Middle frontal gyrus (tissue), 1 donor: ENCODE measurements around the gene BSN.

Source experiments
- DNase-seq: peaks from one replicate; pipeline ENCODE4 v3.0.0-alpha.2; 2015; ENCODE audit warnings: low spot score; ENCODE audit errors: extremely low spot score

BSN gene

DNA sequence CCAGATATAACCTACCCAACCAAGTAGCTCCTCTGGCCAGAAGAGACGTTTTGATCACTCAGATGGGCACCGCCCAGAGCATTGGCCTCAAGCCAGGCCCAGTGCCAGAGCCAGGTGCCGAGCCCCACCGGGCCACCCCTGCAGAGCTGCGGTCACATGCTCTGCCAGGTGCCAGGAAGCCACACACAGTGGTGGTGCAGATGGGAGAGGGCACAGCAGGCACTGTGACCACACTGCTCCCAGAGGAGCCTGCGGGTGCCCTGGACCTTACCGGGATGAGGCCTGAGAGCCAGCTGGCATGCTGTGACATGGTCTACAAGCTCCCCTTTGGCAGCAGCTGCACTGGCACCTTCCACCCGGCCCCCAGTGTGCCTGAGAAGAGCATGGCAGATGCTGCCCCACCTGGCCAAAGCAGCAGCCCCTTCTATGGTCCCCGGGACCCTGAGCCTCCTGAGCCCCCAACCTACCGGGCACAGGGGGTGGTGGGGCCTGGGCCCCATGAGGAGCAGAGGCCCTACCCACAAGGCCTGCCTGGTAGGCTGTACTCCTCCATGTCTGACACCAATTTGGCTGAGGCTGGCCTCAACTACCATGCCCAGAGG, 100.8 kb downstream of the BSN start:
- no peak for DNase-seq

- no peak for DNase-seq
These were observed 101.5 kb downstream of the BSN start for GRCh38 chr3:49655731-49656285.

GRCh38 chr3:49656541-49657112, 102.3 kb downstream of the BSN start:
- no peak for DNase-seq

GRCh38 chr3:49657208-49657915, 103.1 kb downstream of the BSN start:
- DNase-seq = no peak

DNA sequence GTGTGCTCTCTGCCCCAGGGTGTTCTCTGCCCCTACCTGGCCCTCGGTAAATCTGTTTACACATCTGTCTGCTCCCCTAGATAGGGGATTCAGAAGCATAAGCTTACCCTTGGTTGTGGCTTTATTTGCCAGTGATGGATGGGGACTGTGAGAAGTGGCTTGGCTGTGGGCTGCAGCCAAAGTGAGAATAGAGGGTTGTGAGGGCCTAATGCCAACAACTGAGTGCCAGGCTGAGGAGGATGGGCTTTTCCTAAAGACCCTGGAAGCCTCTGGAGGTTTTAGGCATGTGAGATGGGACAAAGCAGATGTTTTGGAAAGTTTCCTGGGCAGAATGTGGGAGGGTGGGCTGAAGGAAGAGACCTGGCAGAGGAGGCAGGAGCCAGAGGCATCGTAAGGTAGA, 104.4 kb downstream of the BSN start:
- no peak for DNase-seq

DNA sequence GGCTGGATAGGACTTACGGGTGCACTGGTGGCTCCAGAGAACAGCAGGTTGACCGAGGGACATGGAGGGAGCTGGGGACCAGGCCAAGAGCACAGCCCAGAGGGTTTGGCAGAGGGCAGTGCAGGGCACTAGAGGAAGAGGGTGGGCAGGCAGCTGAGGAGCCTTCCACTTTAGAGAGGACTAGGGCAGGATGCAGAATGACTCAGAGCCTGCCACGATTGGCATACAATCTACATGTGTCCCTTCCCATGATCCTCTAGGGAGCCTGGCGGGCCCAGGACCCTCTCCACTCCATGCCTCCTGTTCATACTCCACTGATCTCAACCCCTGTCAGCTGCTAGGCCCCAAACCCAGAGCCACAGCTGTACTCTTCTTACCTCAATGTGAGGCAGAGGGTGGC, 105.5 kb downstream of the BSN start:
- no peak for DNase-seq

- no peak for DNase-seq
These were observed 107.0 kb downstream of the BSN start for GRCh38 chr3:49661281-49661680.

DNA sequence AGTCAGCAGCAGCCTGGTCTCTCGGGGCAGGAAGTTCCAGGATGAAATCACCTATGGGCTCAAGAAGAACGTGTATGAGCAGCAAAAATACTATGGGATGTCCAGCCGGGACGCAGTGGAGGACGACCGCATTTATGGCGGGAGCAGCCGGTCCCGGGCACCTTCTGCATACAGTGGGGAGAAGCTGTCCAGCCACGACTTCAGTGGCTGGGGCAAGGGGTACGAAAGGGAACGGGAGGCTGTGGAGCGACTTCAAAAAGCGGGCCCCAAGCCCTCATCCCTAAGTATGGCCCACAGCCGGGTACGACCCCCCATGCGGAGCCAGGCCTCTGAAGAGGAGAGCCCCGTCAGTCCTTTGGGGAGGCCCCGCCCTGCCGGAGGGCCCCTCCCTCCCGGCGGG, 107.7 kb downstream of the BSN start:
- no peak for DNase-seq

DNA sequence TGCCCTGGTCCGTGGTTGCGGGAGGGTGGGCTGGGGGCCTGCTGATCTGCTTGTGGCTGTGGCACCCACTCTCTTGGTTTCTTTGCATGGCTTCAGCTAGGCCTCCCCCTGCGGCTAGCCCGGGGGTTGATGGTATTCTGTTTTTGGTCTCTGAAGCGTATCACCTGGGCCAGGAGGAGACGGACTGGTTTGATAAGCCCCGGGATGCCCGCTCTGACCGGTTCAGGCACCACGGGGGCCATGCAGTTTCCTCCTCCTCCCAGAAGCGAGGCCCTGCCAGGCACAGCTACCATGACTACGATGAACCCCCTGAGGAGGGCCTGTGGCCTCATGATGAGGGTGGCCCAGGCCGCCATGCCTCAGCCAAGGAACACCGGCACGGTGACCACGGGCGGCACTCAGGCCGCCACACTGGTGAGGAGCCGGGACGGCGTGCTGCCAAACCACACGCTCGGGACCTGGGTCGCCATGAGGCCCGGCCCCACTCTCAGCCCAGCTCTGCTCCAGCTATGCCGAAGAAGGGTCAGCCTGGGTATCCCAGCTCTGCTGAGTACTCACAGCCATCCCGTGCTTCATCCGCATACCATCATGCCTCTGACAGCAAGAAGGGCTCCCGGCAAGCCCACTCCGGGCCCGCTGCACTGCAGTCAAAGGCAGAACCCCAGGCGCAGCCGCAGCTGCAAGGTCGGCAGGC, 108.6 kb downstream of the BSN start:
- no peak for DNase-seq

DNA sequence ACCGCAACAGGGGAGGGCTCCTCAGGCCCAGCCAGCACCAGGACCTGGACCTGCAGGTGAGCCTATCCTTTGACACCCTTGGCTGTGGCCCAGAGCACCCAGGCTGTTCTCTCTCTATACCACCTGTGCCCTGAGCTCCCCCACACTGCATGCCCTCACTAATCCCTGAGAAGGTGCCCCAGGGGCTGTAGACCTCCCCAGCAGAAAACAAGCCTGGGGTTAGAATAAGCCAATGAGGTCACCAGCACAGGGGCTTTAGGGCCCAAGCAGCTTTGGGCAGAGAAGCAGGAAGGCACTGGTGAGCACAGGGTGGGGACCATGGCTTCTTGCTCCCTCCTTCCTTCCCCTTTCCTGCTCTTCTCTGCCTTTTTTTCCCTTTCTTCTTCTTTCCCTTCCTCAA, 109.6 kb downstream of the BSN start:
- DNase-seq = no peak

DNA sequence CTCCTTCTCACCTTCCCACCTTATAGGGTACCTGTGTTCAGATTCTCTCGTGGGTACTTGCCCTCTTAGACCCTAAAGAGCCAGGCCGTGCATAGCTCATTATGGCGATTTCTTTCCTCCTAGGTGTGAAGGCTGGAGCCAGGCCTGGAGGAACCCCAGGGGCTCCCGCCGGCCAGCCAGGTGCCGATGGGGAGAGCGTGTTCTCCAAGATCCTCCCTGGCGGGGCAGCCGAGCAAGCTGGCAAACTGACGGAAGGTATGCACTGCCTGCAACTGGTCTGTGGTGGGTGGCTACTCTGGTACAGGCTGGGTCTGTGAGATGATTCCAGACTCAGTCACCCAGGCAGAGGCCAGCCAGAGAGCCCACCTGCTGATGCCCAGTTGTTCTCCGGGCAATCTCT, 110.0 kb downstream of the BSN start:
- no peak for DNase-seq

GRCh38 chr3:49665822-49666519, 111.7 kb downstream of the BSN start:
- DNase-seq = no peak

GRCh38 chr3:49666592-49666991, 112.3 kb downstream of the BSN start:
- no peak for DNase-seq

DNA sequence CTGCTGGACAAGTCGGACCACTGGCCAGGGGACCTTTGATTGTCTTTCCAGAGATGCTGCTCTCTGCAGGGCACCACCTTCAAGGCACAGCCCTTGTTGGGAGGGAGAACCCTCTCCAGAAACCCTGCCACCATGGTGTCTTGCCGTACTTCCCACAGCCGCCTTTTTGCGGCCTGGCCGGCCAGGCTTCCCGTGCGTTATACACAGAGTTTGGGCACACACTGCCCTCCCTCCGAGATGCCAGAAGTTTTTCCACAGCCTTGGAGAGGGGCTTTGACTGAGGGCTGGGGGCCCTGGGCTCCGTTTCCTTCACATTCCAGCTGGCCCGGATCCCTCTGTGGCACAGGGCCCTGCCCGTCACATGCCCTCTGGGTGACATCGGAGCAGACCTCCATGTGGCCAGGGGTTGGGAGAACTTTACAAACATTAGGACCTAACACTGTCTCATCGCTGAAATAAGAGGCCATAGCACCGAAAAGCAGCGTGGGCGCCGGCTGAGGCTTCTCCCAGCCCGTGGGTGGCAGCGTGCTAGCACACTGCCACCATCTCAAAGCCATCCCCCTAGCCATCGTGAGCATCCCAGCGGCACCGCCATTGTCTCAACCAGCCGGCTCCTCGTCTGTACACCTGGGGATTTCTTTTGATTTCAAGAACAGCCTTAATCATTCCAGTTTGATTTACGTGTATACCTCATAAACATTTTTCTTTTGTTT, 113.6 kb downstream of the BSN start:
- no peak for DNase-seq

DNA sequence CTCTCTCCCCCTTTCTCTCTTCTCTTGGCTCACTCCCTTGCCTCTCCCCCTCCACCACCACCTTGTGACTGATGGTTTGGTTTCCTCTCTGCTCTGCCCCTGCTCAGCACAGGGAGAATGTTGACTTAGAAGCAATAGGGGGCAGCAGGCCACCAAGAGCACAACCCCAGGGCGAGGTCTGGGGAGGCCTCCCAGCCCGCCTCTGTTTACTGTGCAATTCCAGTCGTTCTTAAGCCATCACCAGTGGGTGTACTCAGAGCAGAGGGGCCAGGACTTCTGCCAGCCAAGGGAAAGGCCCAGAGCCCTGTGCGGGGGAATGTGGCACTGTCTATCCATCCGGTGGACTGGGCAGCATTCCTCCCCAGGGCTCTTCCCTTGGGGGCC, 114.1 kb downstream of the BSN start:
- no peak for DNase-seq

- DNase-seq = no peak
These were observed 114.6 kb downstream of the BSN start for GRCh38 chr3:49668861-49669260.

DNA sequence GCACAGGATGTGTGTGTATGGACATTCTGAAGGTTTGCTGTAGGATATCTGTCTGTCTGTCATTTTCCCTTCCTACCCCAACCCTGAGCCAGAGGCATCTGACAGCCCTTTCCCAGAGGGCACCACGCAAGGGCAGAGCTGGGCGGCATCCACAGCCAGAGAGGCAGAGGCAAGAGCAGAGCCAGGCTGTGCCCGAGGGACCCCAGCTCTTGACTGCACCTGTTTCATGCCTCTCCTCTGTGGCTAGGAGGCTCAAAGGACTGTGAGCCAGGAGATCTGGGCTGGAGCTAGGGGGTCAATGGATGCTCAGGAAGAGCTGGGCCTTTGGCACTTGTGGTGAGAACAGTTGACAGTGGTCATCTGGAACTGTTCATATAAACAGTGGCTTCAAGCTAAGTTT, 115.1 kb downstream of the BSN start:
- no peak for DNase-seq

DNA sequence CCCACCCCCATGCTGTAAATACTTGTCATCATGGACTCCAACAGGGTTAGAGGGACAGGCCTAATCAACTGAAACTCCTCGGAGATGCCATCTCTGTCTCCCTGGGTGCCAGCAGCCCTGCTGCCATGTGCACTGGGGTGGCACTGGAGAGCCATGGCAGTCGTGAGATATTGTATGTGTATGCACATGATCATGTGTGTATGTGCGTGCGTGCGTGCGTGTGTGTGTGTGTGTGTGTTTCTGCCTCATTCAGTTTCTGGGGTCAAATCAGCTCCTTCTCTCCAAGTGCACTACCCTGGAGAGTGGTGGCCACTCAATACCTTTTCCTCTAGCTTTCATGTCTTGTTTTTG, 116.6 kb downstream of the BSN start:
- DNase-seq = no peak

- DNase-seq = peak; percentile 39
These were observed 117.3 kb downstream of the BSN start for GRCh38 chr3:49671291-49672288.
